Endothelial cell of umbilical vein (primary cell): ENCODE data around the gene INO80C. TPM values are rescaled to one million over a fixed set of nuclear protein-coding genes. Genes with fewer than 3 reads are reported as not detected.

Source experiments
- BruUV-seq: library from RNA; stranded (reverse); fragments of 400-500 nt; replicated peaks from 2 replicates; lab custom pipeline; 2021; lab: Mats Ljungman, UMichigan
- CTCF ChIA-PET: fragments of 300-600, 350-600 bp; sonication (Branson Sonifier 250); formaldehyde crosslinking; loops from one replicate; lab custom pipeline; 2021; ENCODE audit warnings: antibody characterized with exemption, inconsistent platforms; lab: Charles Lee
- POLR2A ChIA-PET: fragments of 300-600, 350-600 bp; sonication (Branson Sonifier 250); formaldehyde crosslinking; loops from one replicate; lab custom pipeline; 2021; ENCODE audit warnings: antibody characterized with exemption, inconsistent platforms; lab: Charles Lee
- DNase-seq: peaks from one replicate; pipeline ENCODE4 v3.0.0-alpha.2; 2011; ENCODE audit warnings: low read depth, low spot score
- FAIRE-seq: peaks from 2 replicates; lab custom pipeline; 2011; peaks lifted over from hg19 to GRCh38; lab: Jason Lieb, UNC
- H2AFZ ChIP-seq: 2 replicates; pipeline ENCODE4 v1.6.0; 2012; ENCODE audit warnings: low read depth, low read length, control low read depth, inconsistent platforms
- H3K27ac ChIP-seq: 2 replicates; pipeline ENCODE4 v1.5.1; 2011; ENCODE audit warnings: low read depth, mild to moderate bottlenecking, control low read depth, low read length, moderate library complexity; ENCODE audit not compliant: insufficient read depth
- H3K27me3 ChIP-seq, 2 experiments: 2 replicates each; pipeline versions ENCODE4 v1.6.0 to v1.6.1; 2011; ENCODE audit warnings: low read length in 2 of 2, mixed read lengths in 1 of 2; ENCODE audit not compliant: control insufficient read depth in 2 of 2, insufficient read depth in 2 of 2
- H3K36me3 ChIP-seq, 2 experiments: 2 replicates in 1 of 2; 3 replicates in 1 of 2; pipeline ENCODE4 v1.5.1; 2011; ENCODE audit warnings: low read length in 2 of 2, mild to moderate bottlenecking in 1 of 2, moderate library complexity in 1 of 2; ENCODE audit not compliant: control insufficient read depth in 2 of 2, insufficient read depth in 2 of 2; ENCODE audit errors: extremely low read depth in 1 of 2
- H3K4me1 ChIP-seq: 3 replicates; pipeline ENCODE4 v1.5.1; 2011; ENCODE audit warnings: mild to moderate bottlenecking, low read length; ENCODE audit not compliant: control insufficient read depth, insufficient read depth; ENCODE audit errors: extremely low read depth
- H3K4me2 ChIP-seq: 2 replicates; pipeline ENCODE4 v1.6.1; 2011; ENCODE audit warnings: low read length, control low read depth, mixed read lengths; ENCODE audit not compliant: insufficient read depth
- H3K4me3 ChIP-seq, 3 experiments: fragments of 200-600 bp in 1 of 3; sonication (generic), shearing (Covaris generic) in 1 of 3; replicated peaks in 1 of 3; 2 replicates each; pipeline ENCODE4 v1.5.1; 2011 to 2016; ENCODE audit warnings: control low read depth in 3 of 3, low read length in 3 of 3, mild to moderate bottlenecking in 2 of 3, inconsistent platforms in 1 of 3, low read depth in 1 of 3, moderate library complexity in 1 of 3; ENCODE audit not compliant: insufficient read depth in 1 of 3
- H3K79me2 ChIP-seq: 2 replicates; pipeline ENCODE4 v1.6.0; 2012; ENCODE audit warnings: low read length, inconsistent platforms; ENCODE audit not compliant: control insufficient read depth, insufficient read depth
- H3K9ac ChIP-seq: replicated peaks from 2 replicates; pipeline ENCODE3; 2011; ENCODE audit warnings: low read length, control low read depth; ENCODE audit not compliant: insufficient read depth; ENCODE audit errors: extremely low read depth
- H3K9me1 ChIP-seq: replicated peaks from 3 replicates; pipeline ENCODE4 v1.6.0; 2011; ENCODE audit warnings: mild to moderate bottlenecking, low read length; ENCODE audit not compliant: control insufficient read depth, insufficient read depth; ENCODE audit errors: extremely low read depth
- H3K9me3 ChIP-seq: replicated peaks from 2 replicates; pipeline ENCODE4 v1.5.1; 2012; ENCODE audit warnings: low read length, inconsistent platforms; ENCODE audit not compliant: control insufficient read depth, insufficient read depth
- H4K20me1 ChIP-seq: replicated peaks from 2 replicates; pipeline ENCODE3; 2011; ENCODE audit warnings: mild to moderate bottlenecking, low read length; ENCODE audit not compliant: control insufficient read depth, insufficient read depth; ENCODE audit errors: extremely low read depth
- CTCF ChIP-seq, 2 donors: IDR thresholded peaks; 1 replicate in 1 of 2; 2 replicates in 1 of 2; pipeline ENCODE4 v1.5.1; 2011; ENCODE audit warnings: low read length in 2 of 2, mild to moderate bottlenecking in 2 of 2, moderate library complexity in 2 of 2, control low read depth in 1 of 2, inconsistent platforms in 1 of 2, low read depth in 1 of 2; ENCODE audit not compliant: insufficient read depth in 1 of 2; ENCODE audit errors: extremely low read depth in 1 of 2
- EZH2 ChIP-seq: IDR thresholded peaks from 2 replicates; pipeline ENCODE4 v1.6.1; 2012; ENCODE audit warnings: borderline replicate concordance, low read depth, mild to moderate bottlenecking, moderate library complexity, low read length, inconsistent platforms; ENCODE audit not compliant: severe bottlenecking
- GATA2 ChIP-seq: IDR thresholded peaks from 2 replicates; pipeline ENCODE4 v1.7.0; 2011; ENCODE audit warnings: low read depth, mild to moderate bottlenecking, moderate library complexity, mixed read lengths, low read length; ENCODE audit not compliant: insufficient read length, insufficient read depth
- JUN ChIP-seq: IDR thresholded peaks from 2 replicates; pipeline ENCODE4 v1.6.1; 2011; ENCODE audit warnings: borderline replicate concordance, low read depth; ENCODE audit not compliant: insufficient read length, insufficient read depth
- MAX ChIP-seq: IDR thresholded peaks from 2 replicates; pipeline ENCODE4 v1.6.1; 2011; ENCODE audit not compliant: insufficient read depth, insufficient read length
- MYC ChIP-seq: IDR thresholded peaks from one replicate; pipeline ENCODE4 v1.6.1; 2011; ENCODE audit warnings: mild to moderate bottlenecking, low read depth, low read length
- POLR2A ChIP-seq: IDR thresholded peaks from 2 replicates; pipeline ENCODE4 v1.6.1; 2012; ENCODE audit warnings: low read depth, mild to moderate bottlenecking, control low read depth, low read length
- POLR2AphosphoS5 ChIP-seq: IDR thresholded peaks from 2 replicates; pipeline ENCODE4 v1.6.1; 2012; ENCODE audit warnings: low read depth, mild to moderate bottlenecking, control low read depth, low read length, moderate library complexity; ENCODE audit not compliant: insufficient read depth
- dilution Hi-C: fragments of 300-500 bp; cut with MboI; formaldehyde crosslinking; loops from one replicate; pipeline ENCODE4 v1.15.0; 2019; ENCODE audit warnings: low sequenced_read_pairs; ENCODE audit not compliant: extremely low pct_ligation_motif_present
- intact Hi-C: fragments of 100-400 bp; cut with micrococcal nuclease; formaldehyde crosslinking; loops from one replicate; pipeline ENCODE4 v1.10.0; 2022
- polyA plus RNA-seq, 4 experiments: library from polyadenylated mRNA; depleted of rRNA in 3 of 4; stranded (reverse) in 3 of 4; unstranded in 1 of 4; fragments of >200 nt; gene quantifications; 2 replicates each; pipeline versions ENCODE4 v1.2.1 to v1.2.3, GENCODE V29; 2011 to 2012; ENCODE audit warnings: missing spikeins in 1 of 4
- total RNA-seq: library from RNA; stranded (reverse); gene quantifications from 2 replicates; pipeline ENCODE4 v1.2.3, GENCODE V29; 2021

INO80C gene
- total and polyA plus RNA-seq, 2 donors (not counting 3 experiments of a cell fraction or from before 2014, with no cell fraction given) = 43.4 to 56.0 TPM

- dilution Hi-C loops = no loop called here
- no peak overlapping the region for H2AFZ ChIP-seq
- intact Hi-C loops = no loop called here
- H3K27ac ChIP-seq = no peak overlapping the region
- no peaks in the 10 kb centered on the region for H3K36me3 ChIP-seq
- H3K9me3 ChIP-seq = no peaks in the 10 kb centered on the region
- CTCF ChIA-PET = no interaction called here
- H3K9me1 ChIP-seq = no peaks in the 10 kb centered on the region
- no peaks in the 10 kb centered on the region for H3K79me2 ChIP-seq
- H3K9ac ChIP-seq = no peak overlapping the region
- H4K20me1 ChIP-seq = no peaks in the 10 kb centered on the region
- H3K4me1 ChIP-seq = no peaks in the 10 kb centered on the region
- no peak overlapping the region for H3K4me3 ChIP-seq
- BruUV-seq = no TSS peak
- FAIRE-seq = no peak
- H3K4me2 ChIP-seq = no peak overlapping the region
- POLR2A ChIA-PET = no interaction called here
- DNase-seq = no peak
- no peaks in the 10 kb centered on the region for H3K27me3 ChIP-seq
- no peak for TF ChIP-seq CTCF (IDR thresholded peaks at IDR 0.05; ENCODE audit: extremely low read depth in 1 of 2, insufficient read depth in 1 of 2, low read depth in 1 of 2, low read length in 2 of 2)
- no peak for TF ChIP-seq POLR2AphosphoS5
- TF ChIP-seq EZH2 = no peak
- no peak for TF ChIP-seq GATA2
- TF ChIP-seq MAX = no peak
- no peak for TF ChIP-seq POLR2A
- TF ChIP-seq MYC = no peak
- TF ChIP-seq JUN = no peak
These were observed 49.3 kb upstream of the INO80C start for GRCh38 chr18:35547008-35547605.
